Activated CD4-positive, alpha-beta T cell treated with anti-CD3 and anti-CD28 coated beads, Interleukin-2, amount 50 U/mL, for 4 hours (primary cell): ENCODE results near the gene PLCB1.
A peak's percentile ranks its signal among the peaks of the same experiment; 100 is the strongest.
"Not testable (repeated sequence)": the region's sequence is repeated elsewhere in the genome, so short reads cannot be mapped to it uniquely, and the experiment has no call there.

Source experiments
- DNase-seq, 2 experiments: peaks; one replicate each; pipeline ENCODE4 v3.0.0-alpha.2; 2020

PLCB1 gene

GRCh38 chr20:8131598-8132483, at the start of gene PLCB1:
TSS of gene PLCB1 (plus strand) at chr20:8132266. CDS start at chr20:8132652, 386 bp downstream.
- DNase-seq, result peak; percentile 63 to 66

GRCh38 chr20:8082989-8083388, 49.1 kb upstream of the PLCB1 start:
- no peak for DNase-seq

- no peak for DNase-seq
Observed at GRCh38 chr20:8089668-8090067, 42.4 kb upstream of the PLCB1 start.

GRCh38 chr20:8094415-8094818, 37.6 kb upstream of the PLCB1 start:
- no peak for DNase-seq

- no peak for DNase-seq
Observed at GRCh38 chr20:8094850-8095249, 37.2 kb upstream of the PLCB1 start.

- DNase-seq, result no peak
Observed at GRCh38 chr20:8095648-8096572, 36.2 kb upstream of the PLCB1 start.

- no peak for DNase-seq
Observed at GRCh38 chr20:8097307-8097706, 34.8 kb upstream of the PLCB1 start.

GRCh38 chr20:8104252-8104651, 27.8 kb upstream of the PLCB1 start:
- no peak for DNase-seq

- not testable (repeated sequence) for DNase-seq
Observed at GRCh38 chr20:8114612-8115011, 17.5 kb upstream of the PLCB1 start.

GRCh38 chr20:8115436-8115835, 16.6 kb upstream of the PLCB1 start:
- DNase-seq, result no peak

GRCh38 chr20:8116067-8116811, 15.8 kb upstream of the PLCB1 start:
- no peak for DNase-seq

- no peak for DNase-seq
Observed at GRCh38 chr20:8117636-8118035, 14.4 kb upstream of the PLCB1 start.

- no peak for DNase-seq
Observed at GRCh38 chr20:8118039-8118438, 14.0 kb upstream of the PLCB1 start.

GRCh38 chr20:8118760-8119159, 13.3 kb upstream of the PLCB1 start:
- DNase-seq, result no peak

- no peak for DNase-seq
Observed at GRCh38 chr20:8121666-8122065, 10.4 kb upstream of the PLCB1 start.

GRCh38 chr20:8124639-8125038, 7.4 kb upstream of the PLCB1 start:
- no peak for DNase-seq

GRCh38 chr20:8126181-8126580, 5.9 kb upstream of the PLCB1 start:
- DNase-seq, result no peak

- DNase-seq, result no peak
Observed at GRCh38 chr20:8126841-8127378, 5.2 kb upstream of the PLCB1 start.

- no peak for DNase-seq
Observed at GRCh38 chr20:8127553-8128255, 4.4 kb upstream of the PLCB1 start.

- no peak for DNase-seq
Observed at GRCh38 chr20:8128291-8129060, 3.6 kb upstream of the PLCB1 start.
